Measurements from ENCODE around the gene AOPEP. TPM values are rescaled to one million over a fixed set of nuclear protein-coding genes. Genes with fewer than 3 reads are reported as not detected.

The AOPEP gene
- total and polyA plus RNA-seq, 3 donors from 2014 or later: 31.4 to 95.0 (median 80.4) TPM

GRCh38 chr9:95092262-95093072, 366.0 kb downstream of the AOPEP start:
- TF ChIP-seq CTCF (IDR thresholded peaks at IDR 0.05) (no peak), POLR2A (IDR thresholded peaks at IDR 0.05) (no peak)
- intact Hi-C loops (cut with DNase I; ENCODE audit: low total_unique reads): no loop called here
- Histone ChIP-seq H3K9me3 (no peaks in the 10 kb centered on the region), H3K4me3 (no peak overlapping the region), H3K27me3 (no peaks in the 10 kb centered on the region), H3K4me1 (peaks cover 30% of the 10 kb centered on the region), H3K27ac (peak overlapping the region in 1 of 2 donors; percentile 81), H3K36me3 (ENCODE audit: low read depth, missing control alignments) (no peaks in the 10 kb centered on the region)
- WGBS, 2 donors: 59 to 61% methylated on average over 15 to 18 of the region's 19 CpGs
- no peak for DNase-seq

GRCh38 chr9:95093586-95093985, 367.1 kb downstream of the AOPEP start:
- Histone ChIP-seq H3K4me1 (peaks cover 30% of the 10 kb centered on the region), H3K9me3 (no peaks in the 10 kb centered on the region), H3K36me3 (ENCODE audit: low read depth, missing control alignments) (no peaks in the 10 kb centered on the region), H3K27ac (no peak overlapping the region), H3K27me3 (no peaks in the 10 kb centered on the region), H3K4me3 (no peak overlapping the region)
- DNase-seq: no peak
- intact Hi-C loops (cut with DNase I; ENCODE audit: low total_unique reads): no loop called here
- 88 to 93% methylated on average over 16 of the region's 16 CpGs for whole genome bisulfite sequencing, 2 donors
- TF ChIP-seq CTCF (IDR thresholded peaks at IDR 0.05): no peak
- no peak for TF ChIP-seq POLR2A (IDR thresholded peaks at IDR 0.05)

- Histone ChIP-seq H3K9me3 (no peaks in the 10 kb centered on the region), H3K4me1 (peaks cover 30% of the 10 kb centered on the region), H3K36me3 (ENCODE audit: low read depth, missing control alignments) (no peaks in the 10 kb centered on the region), H3K27ac (no peak overlapping the region), H3K4me3 (no peak overlapping the region), H3K27me3 (no peaks in the 10 kb centered on the region)
- no peak for TF ChIP-seq POLR2A (IDR thresholded peaks at IDR 0.05)
- TF ChIP-seq CTCF (IDR thresholded peaks at IDR 0.05): no peak
- 85% methylated on average over 10 of the region's 10 CpGs for WGBS, 2 donors
- DNase-seq: no peak
- intact Hi-C loops (cut with DNase I; ENCODE audit: low total_unique reads): no loop called here
These were observed 367.5 kb downstream of the AOPEP start for GRCh38 chr9:95094002-95094401.

GRCh38 chr9:95095641-95096355, 369.3 kb downstream of the AOPEP start:
- Histone ChIP-seq H3K27ac (peak overlapping the region in 1 of 2 donors; percentile 50), H3K4me3 (no peak overlapping the region), H3K36me3 (ENCODE audit: low read depth, missing control alignments) (no peaks in the 10 kb centered on the region), H3K9me3 (no peaks in the 10 kb centered on the region), H3K4me1 (peaks cover 18% of the 10 kb centered on the region), H3K27me3 (no peaks in the 10 kb centered on the region)
- no peak for DNase-seq
- intact Hi-C loops (cut with DNase I; ENCODE audit: low total_unique reads): no loop called here
- TF ChIP-seq POLR2A (IDR thresholded peaks at IDR 0.05): no peak
- TF ChIP-seq CTCF (IDR thresholded peaks at IDR 0.05): no peak
- WGBS, 2 donors: 57 to 65% methylated on average over 22 of the region's 22 CpGs

Measured in testis (tissue), 3 donors.